ENCODE measurements around the gene CDK2. TPM values are rescaled to one million over a fixed set of nuclear protein-coding genes. Genes with fewer than 3 reads are reported as not detected.

Gene CDK2
- total RNA-seq, 1 donor from 2014 or later = 8.4 TPM

Other genes starting within 250 kb of the CDK2 start
- gene RDH5, start 246.4 kb upstream of the CDK2 start, total RNA-seq = 13.5 TPM
- 733 TPM for gene CD63, start 237.8 kb upstream of the CDK2 start, total RNA-seq
- gene GDF11, start 223.7 kb upstream of the CDK2 start, total RNA-seq = 8.9 TPM
- 51.6 TPM for gene SARNP, start 149.1 kb upstream of the CDK2 start, total RNA-seq
- 15.7 TPM for gene ORMDL2, start 148.8 kb upstream of the CDK2 start, total RNA-seq
- 20.3 TPM for gene DNAJC14, start 137.2 kb upstream of the CDK2 start, total RNA-seq
- gene MMP19, start 123.9 kb upstream of the CDK2 start, total RNA-seq = 2.1 TPM
- gene PYM1, start 38.9 kb upstream of the CDK2 start, total RNA-seq = 16.2 TPM
- gene DGKA, start 35.7 kb upstream of the CDK2 start, total RNA-seq = 6.9 TPM
- 0.57 TPM for gene PMEL, start 788 bp upstream of the CDK2 start, total RNA-seq
- 128 TPM for gene RAB5B, start 7.2 kb downstream of the CDK2 start, total RNA-seq
- 27.9 TPM for gene SUOX, start 30.4 kb downstream of the CDK2 start, total RNA-seq
- gene IKZF4, start 54.2 kb downstream of the CDK2 start, total RNA-seq = 7.5 TPM
- 41.0 TPM for gene RPS26, start 75.1 kb downstream of the CDK2 start, total RNA-seq
- gene ERBB3, start 113.3 kb downstream of the CDK2 start, total RNA-seq = 2.9 TPM
- 77.1 TPM for gene PA2G4, start 137.7 kb downstream of the CDK2 start, total RNA-seq
- 1,980 TPM for gene RPL41, start 149.8 kb downstream of the CDK2 start, total RNA-seq
- gene ZC3H10, start 151.4 kb downstream of the CDK2 start, total RNA-seq = 5.5 TPM
- gene ESYT1, start 161.4 kb downstream of the CDK2 start, total RNA-seq = 28.0 TPM
- 41.4 TPM for gene MYL6B, start 185.8 kb downstream of the CDK2 start, total RNA-seq
- gene MYL6, start 191.5 kb downstream of the CDK2 start, total RNA-seq = 546 TPM
- 81.4 TPM for gene SMARCC2, start 222.7 kb downstream of the CDK2 start, total RNA-seq